ENCODE measurements around the gene KLF3. TPM values are rescaled to one million over a fixed set of nuclear protein-coding genes. Genes with fewer than 3 reads are reported as not detected.

The KLF3 gene
- total and polyA plus RNA-seq, 4 donors, result 14.7 to 53.6 (median 39.2) TPM

DNA sequence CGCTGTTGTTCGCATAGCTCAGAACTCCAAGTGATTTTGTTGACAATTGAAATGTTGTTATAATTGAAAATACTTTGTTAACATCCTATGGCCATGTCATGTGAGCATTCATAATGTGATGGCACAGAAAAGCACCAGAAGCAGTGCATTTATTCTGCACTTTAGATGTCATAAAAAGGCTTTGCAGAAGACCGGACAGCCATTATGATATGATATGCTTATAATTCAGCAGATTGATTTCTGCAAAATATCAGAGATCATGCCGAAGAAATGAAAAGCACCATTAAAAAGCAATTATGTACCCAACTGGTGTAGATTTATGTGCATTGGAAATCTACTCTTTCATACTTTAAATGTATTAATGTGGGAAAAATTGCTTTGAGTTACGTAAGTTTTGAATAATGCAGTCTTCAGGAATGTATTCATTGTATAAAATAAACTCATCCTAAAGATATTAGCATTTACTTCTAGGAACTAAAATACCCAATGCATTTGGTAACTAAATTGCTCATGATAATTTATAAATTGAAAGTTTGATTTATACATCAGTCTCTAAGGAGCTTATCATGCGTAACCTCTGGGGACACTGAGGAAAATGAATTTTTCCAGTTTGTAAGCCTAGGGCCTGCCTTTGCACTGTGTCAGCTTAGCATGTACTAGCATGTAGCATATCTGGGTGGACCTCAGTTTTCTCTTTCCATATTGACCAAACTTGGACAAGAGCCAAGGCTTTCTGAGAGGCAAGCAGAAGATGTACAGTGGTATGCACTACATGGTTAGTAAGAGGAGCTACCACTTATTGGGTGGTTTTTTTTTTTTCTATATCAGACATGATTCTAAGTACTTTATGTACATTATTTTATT, 75.2 kb downstream of the KLF3 start:
- TF ChIP-seq, protein P1, sequence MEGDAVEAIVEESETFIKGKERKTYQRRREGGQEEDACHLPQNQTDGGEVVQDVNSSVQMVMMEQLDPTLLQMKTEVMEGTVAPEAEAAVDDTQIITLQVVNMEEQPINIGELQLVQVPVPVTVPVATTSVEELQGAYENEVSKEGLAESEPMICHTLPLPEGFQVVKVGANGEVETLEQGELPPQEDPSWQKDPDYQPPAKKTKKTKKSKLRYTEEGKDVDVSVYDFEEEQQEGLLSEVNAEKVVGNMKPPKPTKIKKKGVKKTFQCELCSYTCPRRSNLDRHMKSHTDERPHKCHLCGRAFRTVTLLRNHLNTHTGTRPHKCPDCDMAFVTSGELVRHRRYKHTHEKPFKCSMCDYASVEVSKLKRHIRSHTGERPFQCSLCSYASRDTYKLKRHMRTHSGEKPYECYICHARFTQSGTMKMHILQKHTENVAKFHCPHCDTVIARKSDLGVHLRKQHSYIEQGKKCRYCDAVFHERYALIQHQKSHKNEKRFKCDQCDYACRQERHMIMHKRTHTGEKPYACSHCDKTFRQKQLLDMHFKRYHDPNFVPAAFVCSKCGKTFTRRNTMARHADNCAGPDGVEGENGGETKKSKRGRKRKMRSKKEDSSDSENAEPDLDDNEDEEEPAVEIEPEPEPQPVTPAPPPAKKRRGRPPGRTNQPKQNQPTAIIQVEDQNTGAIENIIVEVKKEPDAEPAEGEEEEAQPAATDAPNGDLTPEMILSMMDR (IDR thresholded peaks at IDR 0.05; ENCODE audit: control extremely low read depth, extremely low read depth), result no peak
- H3K27me3 ChIP-seq (ENCODE audit: control insufficient read depth in 3 of 3, insufficient read depth in 3 of 3, low read length in 2 of 3), result no peaks in the 10 kb centered on the region
- 92 to 95% methylated on average over 6 of the region's 6 CpGs for WGBS, 2 donors
- H3K4me3 ChIP-seq, result no peak overlapping the region
- no peak for ATAC-seq (ENCODE audit: insufficient read depth, low FRiP score)
- peaks cover 0 to 2% (median 0%) of the 10 kb centered on the region in 4 donors for H3K9me3 ChIP-seq (ENCODE audit: control insufficient read depth in 4 of 4, insufficient read depth in 3 of 4, low read length in 3 of 4)
- no peak for DNase-seq
- H3K36me3 ChIP-seq (ENCODE audit: control insufficient read depth in 4 of 4, insufficient read depth in 4 of 4, low read length in 4 of 4), result no peaks in the 10 kb centered on the region
- H3K4me1 ChIP-seq (ENCODE audit: control insufficient read depth in 5 of 5, insufficient read depth in 5 of 5, low read length in 5 of 5), result no peaks in the 10 kb centered on the region
- H3K9ac ChIP-seq (ENCODE audit: insufficient read depth in 1 of 2, low read length in 2 of 2), result no peak overlapping the region
- H3K27ac ChIP-seq (ENCODE audit: low read depth in 1 of 2, low read length in 1 of 2), result no peak overlapping the region

DNA sequence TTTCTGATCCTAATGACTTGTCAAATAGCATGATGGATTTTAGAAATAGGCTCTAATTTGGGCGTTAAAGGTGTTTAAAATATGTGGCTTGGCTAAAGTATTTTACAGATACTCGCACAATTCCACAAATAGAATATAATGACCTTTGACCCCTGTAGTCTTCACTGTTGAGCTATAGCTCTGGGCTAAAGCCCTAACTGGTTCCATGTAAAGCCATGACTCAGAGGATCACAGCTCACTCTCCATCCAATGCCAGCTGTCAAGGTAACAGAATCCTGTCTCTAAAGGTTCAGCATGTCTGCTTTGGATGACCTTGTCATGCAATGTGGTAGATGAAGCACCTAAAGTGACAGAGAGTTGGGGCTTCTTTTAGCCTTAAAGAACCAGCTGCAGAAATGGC, 76.3 kb downstream of the KLF3 start:
- TF ChIP-seq, protein P1 (IDR thresholded peaks at IDR 0.05; ENCODE audit: control extremely low read depth, extremely low read depth), result no peak
- Histone ChIP-seq H3K9me3 (ENCODE audit: control insufficient read depth in 4 of 4, insufficient read depth in 3 of 4, low read length in 3 of 4) (no peaks in the 10 kb centered on the region), H3K36me3 (ENCODE audit: control insufficient read depth in 4 of 4, insufficient read depth in 4 of 4, low read length in 4 of 4) (no peaks in the 10 kb centered on the region), H3K27ac (ENCODE audit: low read depth in 1 of 2, low read length in 1 of 2) (no peak overlapping the region), H3K4me3 (no peak overlapping the region), H3K4me1 (ENCODE audit: control insufficient read depth in 5 of 5, insufficient read depth in 5 of 5, low read length in 5 of 5) (no peaks in the 10 kb centered on the region), H3K9ac (ENCODE audit: insufficient read depth in 1 of 2, low read length in 2 of 2) (no peak overlapping the region), H3K27me3 (ENCODE audit: control insufficient read depth in 3 of 3, insufficient read depth in 3 of 3, low read length in 2 of 3) (no peaks in the 10 kb centered on the region)
- WGBS, 2 donors, result 71 to 79% methylated on average over 2 of the region's 2 CpGs
- DNase-seq (no peak), ATAC-seq (ENCODE audit: insufficient read depth, low FRiP score) (no peak)

DNA sequence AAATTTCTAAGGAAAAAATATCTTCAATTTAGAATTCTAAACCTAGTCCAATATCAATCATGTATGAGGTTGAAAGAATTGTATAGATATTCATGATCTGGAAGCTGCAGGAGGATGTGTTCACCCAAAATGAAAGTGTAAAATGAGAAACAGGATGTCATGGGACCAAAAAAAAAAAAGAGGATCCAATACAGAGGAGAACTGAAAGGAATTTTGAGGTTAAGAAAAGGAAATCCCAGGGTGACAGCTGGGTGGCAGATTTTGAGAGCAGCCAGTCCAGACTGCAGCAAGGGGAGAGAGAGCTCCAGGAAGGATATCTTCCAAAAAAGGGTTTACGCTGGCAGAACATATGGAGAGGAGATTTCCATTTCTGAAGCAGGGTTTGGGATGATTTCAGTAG, 79.9 kb downstream of the KLF3 start:
- no peaks in the 10 kb centered on the region for H3K36me3 ChIP-seq (ENCODE audit: control insufficient read depth in 4 of 4, insufficient read depth in 4 of 4, low read length in 4 of 4)
- H3K4me3 ChIP-seq, result no peak overlapping the region
- DNase-seq (peak in 1 of 3 donors; percentile 15), ATAC-seq (ENCODE audit: insufficient read depth, low FRiP score) (peak; percentile 27)
- H3K27me3 ChIP-seq (ENCODE audit: control insufficient read depth in 3 of 3, insufficient read depth in 3 of 3, low read length in 2 of 3), result no peaks in the 10 kb centered on the region
- whole genome bisulfite sequencing, 2 donors, result 33 to 75% methylated on average over 1 of the region's 1 CpG
- no peak overlapping the region for H3K9ac ChIP-seq (ENCODE audit: insufficient read depth in 1 of 2, low read length in 2 of 2)
- H3K9me3 ChIP-seq (ENCODE audit: control insufficient read depth in 4 of 4, insufficient read depth in 3 of 4, low read length in 3 of 4), result peaks cover 0 to 6% (median 2%) of the 10 kb centered on the region in 4 donors
- TF ChIP-seq, protein P1 (IDR thresholded peaks at IDR 0.05; ENCODE audit: control extremely low read depth, extremely low read depth), result no peak
- no peak overlapping the region for H3K27ac ChIP-seq (ENCODE audit: low read depth in 1 of 2, low read length in 1 of 2)
- H3K4me1 ChIP-seq (ENCODE audit: control insufficient read depth in 5 of 5, insufficient read depth in 5 of 5, low read length in 5 of 5), result no peaks in the 10 kb centered on the region

Data from lung (tissue), 12 donors.